WTC11 (cell line): ENCODE data around the gene CCL22. TPM values are rescaled to one million over a fixed set of nuclear protein-coding genes. Genes with fewer than 3 reads are reported as not detected.

Experiments
- ATAC-seq: fragments of 200-7000 bp; cut with Tn5 transposase; 2 replicates; pipeline ENCODE4 v1.10.0; 2021; ENCODE audit warnings: mild to moderate bottlenecking, moderate library complexity
- CTCF ChIA-PET: fragments of 300-600 bp; sonication (Branson Sonifier 250); formaldehyde crosslinking; loops from one replicate; lab custom pipeline; 2021; ENCODE audit warnings: antibody characterized with exemption; lab: Charles Lee
- POLR2A ChIA-PET: fragments of 350-600 bp; sonication (Branson Sonifier 250); formaldehyde crosslinking; loops from one replicate; lab custom pipeline; 2021; ENCODE audit warnings: antibody characterized with exemption; lab: Charles Lee
- DNase-seq: peaks from one replicate; pipeline ENCODE4 v3.0.0; 2021; ENCODE audit warnings: low spot score
- H3K27ac Mint-ChIP-seq: 2 replicates; pipeline ENCODE4 v1.8.0; 2021; ENCODE audit warnings: mixed read lengths
- H3K27me3 Mint-ChIP-seq: 2 replicates; pipeline ENCODE4 v1.8.0; 2021; ENCODE audit warnings: low read depth, mild to moderate bottlenecking, moderate library complexity, mixed read lengths
- H3K36me3 Mint-ChIP-seq: 2 replicates; pipeline ENCODE4 v1.8.0; 2021; ENCODE audit warnings: mixed read lengths
- H3K4me1 Mint-ChIP-seq: 2 replicates; pipeline ENCODE4 v1.8.0; 2022; ENCODE audit warnings: mixed read lengths
- H3K4me3 Mint-ChIP-seq: 2 replicates; pipeline ENCODE4 v1.8.0; 2021; ENCODE audit warnings: mild to moderate bottlenecking, moderate library complexity, mixed read lengths
- H3K9me3 Mint-ChIP-seq: 2 replicates; pipeline ENCODE4 v1.8.0; 2021; ENCODE audit warnings: mixed read lengths
- ATF3 ChIP-seq: sonication (generic); formaldehyde crosslinking; conservative IDR thresholded peaks from 2 replicates; pipeline ENCODE4 v1.8.1; 2022; ENCODE audit warnings: mild to moderate bottlenecking, missing genetic modification reagents
- CDX4 ChIP-seq: fragments of 250-450 bp; sonication (Bioruptor Pico); IDR thresholded peaks from 2 replicates; pipeline ENCODE4 v1.9.0; 2021; ENCODE audit warnings: moderate library complexity, mild to moderate bottlenecking, inconsistent platforms, borderline replicate concordance
- E2F1 ChIP-seq: sonication (generic); formaldehyde crosslinking; IDR thresholded peaks from 2 replicates; pipeline ENCODE4 v1.8.0; 2022; ENCODE audit warnings: mild to moderate bottlenecking, missing genetic modification reagents
- ELF4 ChIP-seq: sonication (generic); formaldehyde crosslinking; IDR thresholded peaks from 2 replicates; pipeline ENCODE4 v1.8.1; 2022; ENCODE audit warnings: low read depth, mild to moderate bottlenecking, moderate library complexity, missing genetic modification reagents
- HMGXB4 ChIP-seq: sonication (generic); formaldehyde crosslinking; IDR thresholded peaks from 2 replicates; pipeline ENCODE4 v1.8.1; 2023; ENCODE audit warnings: mild to moderate bottlenecking, moderate library complexity, missing genetic modification reagents
- IRF1 ChIP-seq: sonication (generic); formaldehyde crosslinking; IDR thresholded peaks from 2 replicates; pipeline ENCODE4 v1.8.0; 2023; ENCODE audit warnings: missing genetic modification reagents
- KAT7 ChIP-seq: sonication (generic); formaldehyde crosslinking; IDR thresholded peaks from 2 replicates; pipeline ENCODE4 v1.8.1; 2023; ENCODE audit warnings: missing genetic modification reagents, mild to moderate bottlenecking, borderline replicate concordance
- NFATC4 ChIP-seq: fragments of 250-450 bp; sonication (Bioruptor Pico); IDR thresholded peaks from 2 replicates; pipeline ENCODE4 v1.9.0; 2021; ENCODE audit warnings: mild to moderate bottlenecking
- NR2C2 ChIP-seq: sonication (generic); formaldehyde crosslinking; IDR thresholded peaks from 2 replicates; pipeline ENCODE4 v1.8.0; 2022; ENCODE audit warnings: mild to moderate bottlenecking, missing genetic modification reagents
- PRDM15 ChIP-seq: sonication (generic); formaldehyde crosslinking; IDR thresholded peaks from 2 replicates; pipeline ENCODE4 v1.8.0; 2022; ENCODE audit warnings: missing genetic modification reagents
- SMAD4 ChIP-seq: sonication (generic); formaldehyde crosslinking; IDR thresholded peaks from 2 replicates; pipeline ENCODE4 v1.8.0; 2022; ENCODE audit warnings: mild to moderate bottlenecking, missing genetic modification reagents
- SOX15 ChIP-seq: fragments of 250-450 bp; sonication (Bioruptor Pico); IDR thresholded peaks from 2 replicates; pipeline ENCODE4 v1.9.0; 2021; ENCODE audit warnings: mild to moderate bottlenecking
- TEAD1 ChIP-seq: sonication (generic); formaldehyde crosslinking; IDR thresholded peaks from 2 replicates; pipeline ENCODE4 v1.8.0; 2022; ENCODE audit warnings: mild to moderate bottlenecking, missing genetic modification reagents
- TEAD4 ChIP-seq: sonication (generic); formaldehyde crosslinking; IDR thresholded peaks from 2 replicates; pipeline ENCODE4 v1.8.0; 2022; ENCODE audit warnings: mild to moderate bottlenecking, missing genetic modification reagents
- TP53 ChIP-seq: sonication (generic); formaldehyde crosslinking; IDR thresholded peaks from 2 replicates; pipeline ENCODE4 v1.8.1; 2023; ENCODE audit warnings: mild to moderate bottlenecking, missing genetic modification reagents
- USF2 ChIP-seq: sonication (generic); formaldehyde crosslinking; IDR thresholded peaks from 2 replicates; pipeline ENCODE4 v1.8.1; 2023; ENCODE audit warnings: mild to moderate bottlenecking, missing genetic modification reagents, moderate library complexity
- ZBTB21 ChIP-seq: sonication (generic); formaldehyde crosslinking; IDR thresholded peaks from 2 replicates; pipeline ENCODE4 v1.8.1; 2023; ENCODE audit warnings: mild to moderate bottlenecking, missing genetic modification reagents, borderline replicate concordance
- ZNF138 ChIP-seq: sonication (generic); formaldehyde crosslinking; conservative IDR thresholded peaks from 2 replicates; pipeline ENCODE4 v1.8.1; 2022; ENCODE audit warnings: mild to moderate bottlenecking, moderate library complexity, missing genetic modification reagents
- ZNF232 ChIP-seq: sonication (generic); formaldehyde crosslinking; IDR thresholded peaks from 2 replicates; pipeline ENCODE4 v1.8.0; 2022; ENCODE audit warnings: mild to moderate bottlenecking, missing genetic modification reagents
- total RNA-seq: library from RNA; stranded (reverse); gene quantifications from 3 replicates; pipeline ENCODE4 v1.2.3, GENCODE V29; 2021

The CCL22 gene
- total RNA-seq, 1 experiment from 2014 or later = 0.35 TPM

GRCh38 chr16:57356547-57356946 is 2.0 kb upstream of the CCL22 start:
- TF ChIP-seq NR2C2 (CRISPR knock-in tag) = no peak
- no peak for TF ChIP-seq ZBTB21
- no peak for TF ChIP-seq SMAD4 (CRISPR knock-in tag)
- TF ChIP-seq TP53 (CRISPR knock-in tag) = no peak
- no peak for TF ChIP-seq ELF4 (CRISPR knock-in tag)
- no peak for TF ChIP-seq TEAD1
- no peak for TF ChIP-seq PRDM15 (CRISPR knock-in tag)
- TF ChIP-seq, all 79 proteins: peak for 0
- H3K9me3 Mint-ChIP-seq = no peaks in the 10 kb centered on the region
- no peak overlapping the region for H3K4me3 Mint-ChIP-seq
- no peaks in the 10 kb centered on the region for H3K36me3 Mint-ChIP-seq
- POLR2A ChIA-PET = no interaction called here
- CTCF ChIA-PET = no interaction called here
- no peaks in the 10 kb centered on the region; the same call in 1 of the 2 replicates for H3K27me3 Mint-ChIP-seq
- no peak for ATAC-seq
- DNase-seq = no peak
- no peaks in the 10 kb centered on the region; the same call in 1 of the 2 replicates for H3K4me1 Mint-ChIP-seq
- H3K27ac Mint-ChIP-seq = no peak overlapping the region

GRCh38 chr16:57357330-57358085 is 1.1 kb upstream of the CCL22 start:
- no peaks in the 10 kb centered on the region for H3K9me3 Mint-ChIP-seq
- no peak overlapping the region for H3K4me3 Mint-ChIP-seq
- H3K27me3 Mint-ChIP-seq = no peaks in the 10 kb centered on the region; the same call in 1 of the 2 replicates
- ChIA-PET POLR2A (interaction anchor here (0.7 kb wide), 1 partner anchor 564 kb away, joined by 5 read pairs; no protein-coding TSS in a partner anchor), CTCF (interaction anchor here (0.7 kb wide), 2 partner anchors 156 to 220 kb away, joined by 3 read pairs; no protein-coding TSS in a partner anchor)
- no peaks in the 10 kb centered on the region for H3K36me3 Mint-ChIP-seq
- no peak for DNase-seq
- no peak overlapping the region for H3K27ac Mint-ChIP-seq
- no peak for ATAC-seq
- H3K4me1 Mint-ChIP-seq = no peaks in the 10 kb centered on the region; the same call in 1 of the 2 replicates
- TF ChIP-seq ZNF138 (CRISPR knock-in tag) (no peak), TEAD4 (no peak), ATF3 (no peak), ELF4 (CRISPR knock-in tag) (no peak), SOX15 (CRISPR knock-in tag) (no peak), ZNF232 (no peak), TEAD1 (no peak), IRF1 (no peak), KAT7 (no peak), PRDM15 (CRISPR knock-in tag) (no peak), E2F1 (no peak), HMGXB4 (CRISPR knock-in tag) (no peak), USF2 (CRISPR knock-in tag) (no peak), NFATC4 (CRISPR knock-in tag) (no peak), CDX4 (CRISPR knock-in tag) (no peak)
